Activated CD4-positive, alpha-beta T cell treated with anti-CD3 and anti-CD28 coated beads, Interleukin-2, amount 10 ng/mL, durations not matched to agents 7 days and 5 days (primary cell): Measurements from ENCODE around the gene GLS2. TPM values are rescaled to one million over a fixed set of nuclear protein-coding genes. Genes with fewer than 3 reads are reported as not detected.

Experiments used
- CTCF ChIA-PET: fragments of 350-600 bp; sonication (Branson Sonifier 250); formaldehyde crosslinking; loops from one replicate; lab custom pipeline; 2021; ENCODE audit warnings: antibody characterized with exemption; lab: Charles Lee
- POLR2A ChIA-PET: fragments of 350-600 bp; sonication (Branson Sonifier 250); formaldehyde crosslinking; loops from one replicate; lab custom pipeline; 2021; ENCODE audit warnings: antibody characterized with exemption; lab: Charles Lee
- DNase-seq: peaks from one replicate; pipeline ENCODE4 v3.0.0-alpha.2; 2020
- H3K27ac Mint-ChIP-seq: one replicate; pipeline ENCODE4 v1.8.0; 2021; ENCODE audit warnings: mild to moderate bottlenecking, moderate library complexity, mixed read lengths
- H3K27me3 Mint-ChIP-seq: one replicate; pipeline ENCODE4 v1.8.0; 2021; ENCODE audit warnings: mixed read lengths
- H3K36me3 Mint-ChIP-seq: one replicate; pipeline ENCODE4 v1.8.0; 2021; ENCODE audit warnings: low read depth, mixed read lengths
- H3K4me1 Mint-ChIP-seq: one replicate; pipeline ENCODE4 v1.8.0; 2021; ENCODE audit warnings: mixed read lengths
- H3K4me3 Mint-ChIP-seq: one replicate; pipeline ENCODE4 v1.8.0; 2021; ENCODE audit warnings: mild to moderate bottlenecking, moderate library complexity, mixed read lengths
- H3K9me3 Mint-ChIP-seq: one replicate; pipeline ENCODE4 v1.8.0; 2021; ENCODE audit warnings: mixed read lengths
- total RNA-seq, 2 experiments: library from RNA; stranded (reverse); gene quantifications; one replicate each; pipeline ENCODE4 v1.2.3, GENCODE V29; 2021

Gene GLS2
- total RNA-seq = 1 to 10 TPM; 1.1 to 1.9 TPM

DNA sequence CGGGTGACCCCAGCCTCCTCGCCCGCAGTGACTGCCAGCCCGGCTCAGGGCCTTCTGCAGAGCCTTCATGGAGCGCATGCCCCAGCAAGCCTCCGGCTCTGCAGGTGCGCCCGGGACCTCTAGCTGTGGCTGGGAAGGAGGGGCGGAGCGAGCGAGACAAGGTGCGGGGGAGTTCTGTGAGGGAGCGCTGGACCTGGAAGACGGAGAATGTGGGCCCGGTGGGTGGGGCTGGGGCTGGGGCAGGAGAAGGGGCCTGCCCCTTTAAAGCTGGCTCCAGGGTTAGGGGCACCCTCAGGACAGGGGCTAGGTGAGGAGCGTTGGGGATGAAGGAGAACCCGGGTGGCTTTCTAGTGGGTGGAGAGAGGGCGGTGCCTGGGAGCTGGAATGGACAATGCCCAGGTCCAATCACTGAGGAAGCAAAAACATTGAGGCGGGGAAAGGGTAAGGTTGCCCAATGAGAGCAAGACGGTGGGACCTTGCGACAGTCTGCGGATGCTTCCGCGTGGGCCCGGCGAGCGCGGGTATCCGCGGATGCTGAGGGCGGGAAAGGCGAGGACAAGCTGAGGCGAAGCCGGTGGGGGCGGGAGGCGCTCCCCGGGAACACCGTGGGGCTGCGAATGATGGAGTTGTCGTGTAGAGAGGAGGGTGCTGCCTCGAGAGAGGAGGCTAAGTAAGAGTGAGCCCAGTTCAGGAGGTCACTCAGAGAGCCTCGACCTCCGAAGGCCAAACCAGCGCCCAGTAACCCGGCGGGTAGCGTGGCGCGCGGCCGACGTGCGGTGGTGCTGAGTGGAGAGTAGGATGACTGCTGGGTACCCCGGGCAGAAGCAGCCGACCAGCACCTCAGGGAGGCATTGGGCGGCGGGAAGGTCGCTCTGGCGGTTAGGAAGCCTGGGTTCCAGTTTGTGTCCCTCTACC lies at the start of gene GLS2:
GLS2 (minus strand) TSS at position 121 of the 915 bp plus-strand sequence; CDS start at position 78, 43 bp downstream.
- ChIA-PET POLR2A (no interaction called here), CTCF (interaction anchor here (0.7 to 1.3 kb wide), 6 partner anchors 13 to 376 kb away, joined by 3 read pairs; no protein-coding TSS in a partner anchor)
- Mint-ChIP-seq H3K36me3 (peaks cover 5% of the 10 kb centered on the region), H3K9me3 (no peaks in the 10 kb centered on the region), H3K27me3 (peaks cover 53% of the 10 kb centered on the region), H3K4me1 (peaks cover 17% of the 10 kb centered on the region), H3K4me3 (peak within 1 kb of the TSS; percentile 73), H3K27ac (peak within 1 kb of the TSS; percentile 78)
- DNase-seq = peak; percentile 79

DNA sequence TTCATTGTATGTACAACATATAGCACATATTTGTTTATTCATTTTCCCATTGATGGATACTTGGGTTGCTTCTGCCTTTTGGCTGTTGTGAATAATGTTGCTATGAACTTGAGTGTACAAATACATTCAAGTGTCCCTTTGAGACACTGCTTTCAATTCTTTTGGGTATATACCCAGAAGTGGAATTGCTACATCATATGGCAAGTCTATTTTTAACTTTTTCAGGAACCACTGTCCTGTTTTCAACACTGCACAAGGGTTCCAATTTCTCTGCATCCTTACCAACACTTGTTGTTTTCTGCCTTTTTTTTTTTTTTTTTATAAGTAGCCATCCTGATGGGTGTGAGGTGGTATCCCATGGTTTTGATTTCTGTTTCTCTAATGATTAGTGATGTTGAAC lies 49.6 kb upstream of the GLS2 start:
- ChIA-PET CTCF (no interaction called here), POLR2A (no interaction called here)
- no peak for DNase-seq
- Mint-ChIP-seq H3K36me3 (no peaks in the 10 kb centered on the region), H3K9me3 (no peaks in the 10 kb centered on the region), H3K4me1 (no peaks in the 10 kb centered on the region), H3K27me3 (no peaks in the 10 kb centered on the region), H3K4me3 (no peak overlapping the region), H3K27ac (no peak overlapping the region)

DNA sequence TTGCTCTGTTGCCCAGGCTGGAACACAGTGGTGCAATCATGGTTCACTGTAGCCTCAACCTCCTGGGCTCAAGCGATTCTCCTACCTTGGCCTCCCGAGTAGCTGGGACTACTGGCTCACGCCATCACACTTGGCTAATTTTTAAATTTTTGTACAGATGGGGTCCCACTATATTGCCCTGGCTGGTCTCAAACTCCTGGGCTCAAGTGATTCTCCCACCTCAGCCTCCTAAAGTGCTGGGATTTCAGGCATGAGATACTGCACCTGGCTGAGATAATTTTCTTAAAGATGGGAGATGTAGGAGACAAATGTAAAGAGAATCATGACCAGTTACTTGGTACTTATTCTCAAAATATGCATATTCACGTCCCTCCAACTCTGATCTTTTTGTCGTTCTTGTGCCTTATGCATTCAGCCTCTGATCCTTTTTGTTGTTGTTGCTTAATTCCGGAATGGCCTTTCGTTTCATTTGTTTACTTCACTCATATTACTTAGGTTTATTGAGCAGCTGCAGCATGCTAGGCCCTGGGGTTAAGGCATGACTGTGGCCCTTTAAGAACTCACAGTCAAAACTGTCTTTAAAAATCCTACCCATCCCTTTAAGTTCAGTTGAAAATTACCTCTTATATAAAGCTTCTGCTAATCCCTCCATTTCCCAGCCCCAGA lies 42.6 kb upstream of the GLS2 start:
- no peaks in the 10 kb centered on the region for H3K36me3 Mint-ChIP-seq
- ChIA-PET CTCF (interaction anchor here (0.6 to 1.0 kb wide), 3 partner anchors 22 to 187 kb away, joined by 3 to 4 read pairs (median 4); no protein-coding TSS in a partner anchor), POLR2A (interaction anchor here (0.6 kb wide), 1 partner anchor 93 kb away, joined by 4 read pairs; no protein-coding TSS in a partner anchor)
- no peaks in the 10 kb centered on the region for H3K27me3 Mint-ChIP-seq
- no peak overlapping the region for H3K4me3 Mint-ChIP-seq
- H3K9me3 Mint-ChIP-seq = no peaks in the 10 kb centered on the region
- no peaks in the 10 kb centered on the region for H3K4me1 Mint-ChIP-seq
- DNase-seq = no peak
- no peak overlapping the region for H3K27ac Mint-ChIP-seq

DNA sequence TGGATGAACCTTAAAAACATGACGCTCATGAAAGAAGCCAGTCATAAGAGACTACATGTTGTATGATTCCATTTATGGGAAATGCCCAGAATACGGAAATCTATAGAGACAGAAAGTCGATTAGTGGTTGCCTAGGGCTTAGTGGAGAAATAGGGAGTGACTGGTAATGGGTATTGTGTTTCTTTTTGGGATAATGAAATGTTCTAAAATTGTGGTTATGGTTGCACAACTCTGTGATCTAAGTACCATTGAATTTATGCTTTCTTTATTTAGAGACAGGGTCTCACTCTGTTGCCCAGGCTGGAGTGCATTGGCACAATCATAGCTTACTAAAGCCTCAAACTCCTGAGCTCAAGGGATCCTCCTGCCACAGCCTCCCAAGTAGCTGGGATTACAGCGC lies 41.7 kb upstream of the GLS2 start:
- DNase-seq = no peak
- Mint-ChIP-seq H3K27ac (no peak overlapping the region), H3K9me3 (no peaks in the 10 kb centered on the region), H3K36me3 (no peaks in the 10 kb centered on the region), H3K4me3 (no peak overlapping the region), H3K4me1 (no peaks in the 10 kb centered on the region), H3K27me3 (no peaks in the 10 kb centered on the region)
- ChIA-PET CTCF (no interaction called here), POLR2A (no interaction called here)

DNA sequence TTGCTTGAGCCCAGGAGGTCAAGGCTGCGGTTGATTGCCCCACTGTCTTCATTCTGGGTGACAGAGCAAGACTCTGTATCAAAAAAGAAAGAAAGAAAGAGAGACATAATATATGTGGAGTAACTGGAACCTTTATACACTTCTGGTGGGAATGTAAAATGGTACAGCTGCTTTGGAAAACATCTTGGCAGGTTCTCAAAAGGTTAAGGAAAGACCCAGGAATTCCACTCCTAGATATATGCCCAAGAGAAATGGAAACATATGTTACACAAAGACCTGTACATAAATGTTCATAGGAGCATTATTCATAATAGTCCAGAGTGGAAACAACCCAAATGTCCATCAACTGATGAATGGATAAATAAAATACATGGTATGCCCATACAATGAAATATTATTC lies 40.9 kb upstream of the GLS2 start:
- POLR2A ChIA-PET = no interaction called here
- Mint-ChIP-seq H3K27ac (no peak overlapping the region), H3K36me3 (no peaks in the 10 kb centered on the region), H3K4me1 (no peaks in the 10 kb centered on the region), H3K4me3 (no peak overlapping the region), H3K27me3 (no peaks in the 10 kb centered on the region), H3K9me3 (no peaks in the 10 kb centered on the region)
- DNase-seq = no peak
- CTCF ChIA-PET = no interaction called here

DNA sequence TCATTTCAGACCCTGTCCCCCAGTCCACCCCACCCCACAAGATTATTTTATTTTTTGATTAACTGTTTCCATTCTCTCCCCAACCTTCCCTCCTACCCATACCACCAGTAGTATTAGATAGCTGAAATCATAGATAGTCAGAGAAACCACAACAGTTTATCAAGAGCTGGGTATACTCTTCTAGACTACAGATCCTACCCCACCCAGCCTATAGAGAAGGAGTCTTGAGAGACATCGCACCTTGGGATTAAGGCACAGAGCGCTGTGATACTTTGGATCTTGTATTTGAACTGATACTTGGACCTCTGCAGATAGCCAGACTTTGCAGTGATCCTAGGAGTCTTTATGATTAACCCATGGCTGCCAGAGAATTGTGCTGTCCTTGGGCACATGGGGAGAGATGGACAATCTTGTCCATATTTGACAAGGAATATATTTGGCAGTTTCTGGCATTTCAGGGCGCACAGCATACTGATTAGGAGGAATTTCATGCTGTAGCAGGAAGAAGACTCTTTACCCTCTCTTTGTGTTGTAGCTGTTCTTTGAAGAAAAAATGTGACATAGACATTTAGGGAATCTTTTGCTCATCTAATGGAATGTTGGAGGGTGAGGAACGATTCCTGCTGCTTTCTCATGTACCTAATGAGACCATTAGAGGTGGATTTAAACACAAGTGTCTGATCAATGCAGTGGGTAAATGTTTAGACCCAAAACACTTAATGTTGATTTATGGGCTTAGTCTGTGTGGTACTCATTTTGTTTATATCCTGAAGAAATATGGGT lies 34.6 kb upstream of the GLS2 start:
- peak overlapping the region; percentile 89 for H3K27ac Mint-ChIP-seq
- H3K27me3 Mint-ChIP-seq = no peaks in the 10 kb centered on the region
- H3K4me3 Mint-ChIP-seq = peak overlapping the region; percentile 87
- POLR2A ChIA-PET = interaction anchor here (0.6 kb wide), 1 partner anchor 60 kb away, joined by 3 read pairs; no protein-coding TSS in a partner anchor
- no peak for DNase-seq
- H3K36me3 Mint-ChIP-seq = no peaks in the 10 kb centered on the region
- CTCF ChIA-PET = interaction anchor here (0.6 to 1.6 kb wide), 4 partner anchors 50 to 105 kb away, joined by 3 to 5 read pairs (median 4); no protein-coding TSS in a partner anchor
- no peaks in the 10 kb centered on the region for H3K9me3 Mint-ChIP-seq
- H3K4me1 Mint-ChIP-seq = peaks cover 35% of the 10 kb centered on the region

DNA sequence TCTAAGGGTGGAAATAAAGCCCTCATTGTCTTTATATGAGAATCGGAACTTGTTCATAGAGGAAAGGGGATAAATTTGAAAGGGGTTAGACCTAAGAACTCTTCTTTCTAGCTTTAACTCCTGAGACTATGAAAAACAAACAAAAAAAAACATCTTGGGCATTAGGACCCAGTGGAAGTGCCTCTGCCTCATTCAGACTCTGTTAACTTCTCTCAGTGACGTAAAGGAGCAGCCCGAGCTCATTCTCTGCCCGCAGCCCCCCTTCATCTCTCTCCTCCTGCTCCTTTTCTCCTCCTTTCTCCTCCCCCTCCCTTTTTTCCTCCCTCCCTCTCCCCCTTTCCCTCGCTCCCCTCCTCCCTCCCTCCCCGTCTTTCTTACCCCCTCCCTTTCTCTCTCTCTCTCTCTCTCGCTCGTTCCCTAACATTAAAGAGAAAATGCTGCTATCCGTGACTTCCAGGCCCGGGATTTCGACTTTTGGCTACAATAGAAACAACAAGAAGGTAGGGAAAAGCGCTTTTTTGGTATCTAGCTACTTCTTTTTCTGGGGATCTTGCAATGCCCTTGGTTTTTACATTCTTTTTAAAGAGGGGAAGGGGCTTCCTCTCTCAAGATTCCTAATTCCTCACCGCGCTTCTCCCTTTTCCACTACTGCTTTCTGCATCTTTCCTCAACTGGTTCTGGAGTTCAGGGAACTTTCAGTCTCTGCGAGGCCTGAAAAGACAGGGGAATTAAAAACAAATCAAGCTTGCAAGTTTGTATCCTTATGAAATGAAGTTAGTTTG lies 33.8 kb upstream of the GLS2 start, which contains the start of gene RBMS2:
RBMS2 (plus strand) TSS at position 231 of the 782 bp plus-strand sequence; CDS start at position 435, 204 bp downstream.
- DNase-seq = peak; percentile 58
- Mint-ChIP-seq H3K4me3 (peak within 1 kb of the TSS; percentile 87), H3K4me1 (peaks cover 35% of the 10 kb centered on the region), H3K27me3 (no peaks in the 10 kb centered on the region), H3K9me3 (no peaks in the 10 kb centered on the region), H3K36me3 (no peaks in the 10 kb centered on the region), H3K27ac (peak within 1 kb of the TSS; percentile 89)
- ChIA-PET POLR2A (interaction anchor here (0.6 to 0.7 kb wide), 3 partner anchors 14 to 73 kb away, joined by 3 to 5 read pairs (median 3); no protein-coding TSS in a partner anchor), CTCF (interaction anchor here (0.6 to 1.6 kb wide), 8 partner anchors 10 to 487 kb away, joined by 3 to 6 read pairs (median 4); no protein-coding TSS in a partner anchor)

DNA sequence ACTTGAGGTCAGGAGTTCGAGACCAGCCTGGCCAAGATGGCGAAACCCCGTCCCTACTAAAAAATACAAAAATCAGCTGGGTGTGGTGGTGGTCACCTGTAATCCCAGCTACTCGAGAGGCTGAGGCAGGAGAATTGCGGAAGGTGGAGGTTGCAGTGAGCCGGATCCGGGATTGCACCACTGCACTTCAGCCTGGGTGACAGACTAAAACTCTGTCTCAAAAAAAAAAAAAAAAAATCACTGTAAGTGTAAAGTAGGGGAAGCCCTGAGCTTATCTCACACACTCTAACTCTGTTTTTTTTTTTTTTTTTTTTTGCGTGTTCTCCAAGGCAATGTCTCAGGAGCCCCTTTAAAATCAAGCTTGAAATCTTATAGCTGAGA lies 33.2 kb upstream of the GLS2 start:
- Mint-ChIP-seq H3K27ac (no peak overlapping the region), H3K4me3 (peak overlapping the region; percentile 87)
- POLR2A ChIA-PET = interaction anchor here (0.6 to 0.7 kb wide), 3 partner anchors 14 to 73 kb away, joined by 3 to 5 read pairs (median 3); no protein-coding TSS in a partner anchor

DNA sequence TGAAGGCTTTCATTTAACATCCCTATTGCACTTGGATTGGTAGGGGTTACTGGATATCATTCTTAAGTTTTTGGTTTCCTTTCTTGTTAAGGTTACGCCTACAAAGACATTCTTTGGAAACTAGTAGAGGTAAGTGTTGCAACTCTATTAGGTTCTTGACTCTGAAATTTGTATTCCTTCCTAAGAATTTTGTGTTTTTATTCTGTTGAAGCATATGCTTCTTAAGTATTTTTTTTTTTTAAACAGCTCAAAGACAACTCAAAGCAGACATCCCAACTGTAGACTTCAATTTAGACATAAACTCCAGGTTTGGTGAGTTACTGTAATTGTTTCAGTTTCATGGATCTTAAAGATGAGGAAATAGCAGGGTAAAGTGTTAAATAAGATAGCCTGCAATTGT lies 32.5 kb upstream of the GLS2 start:
- no peak for DNase-seq
- ChIA-PET POLR2A (no interaction called here), CTCF (interaction anchor here (0.7 to 1.2 kb wide), 2 partner anchors 8 to 19 kb away, joined by 3 to 4 read pairs; no protein-coding TSS in a partner anchor)
- H3K4me3 Mint-ChIP-seq = peak overlapping the region; percentile 87
- no peak overlapping the region for H3K27ac Mint-ChIP-seq
- H3K36me3 Mint-ChIP-seq = no peaks in the 10 kb centered on the region
- no peaks in the 10 kb centered on the region for H3K9me3 Mint-ChIP-seq
- peaks cover 35% of the 10 kb centered on the region for H3K4me1 Mint-ChIP-seq
- no peaks in the 10 kb centered on the region for H3K27me3 Mint-ChIP-seq

More for the DNA sequence above, 33.2 kb upstream of the GLS2 start:
- no peaks in the 10 kb centered on the region for H3K9me3 Mint-ChIP-seq
- DNase-seq = no peak
- H3K4me1 Mint-ChIP-seq = peaks cover 35% of the 10 kb centered on the region
- CTCF ChIA-PET = interaction anchor here (0.6 to 1.6 kb wide), 6 partner anchors 9 to 62 kb away, joined by 3 to 6 read pairs (median 4); no protein-coding TSS in a partner anchor
- no peaks in the 10 kb centered on the region for H3K36me3 Mint-ChIP-seq
- no peaks in the 10 kb centered on the region for H3K27me3 Mint-ChIP-seq

DNA sequence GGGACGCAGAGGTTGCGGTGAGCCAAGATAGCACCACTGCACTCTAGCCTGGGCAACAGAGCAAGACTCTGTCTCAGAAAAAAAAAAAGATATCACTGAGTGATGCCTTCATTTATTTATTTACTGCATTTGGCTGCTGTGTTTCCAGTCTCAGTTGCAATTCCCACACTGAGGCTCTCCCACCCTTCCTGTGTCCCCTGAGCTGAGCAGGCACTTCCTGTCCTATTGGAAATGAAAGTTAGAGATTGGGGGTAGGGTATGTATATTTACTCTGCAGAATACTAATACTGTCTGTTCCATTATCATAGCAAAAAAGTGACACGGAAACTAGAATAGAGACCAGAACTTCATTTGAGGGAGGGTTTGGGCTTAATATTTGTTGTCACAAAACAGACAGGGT lies 32.1 kb upstream of the GLS2 start:
- Mint-ChIP-seq H3K4me1 (peaks cover 35% of the 10 kb centered on the region), H3K27me3 (no peaks in the 10 kb centered on the region), H3K4me3 (no peak overlapping the region), H3K9me3 (no peaks in the 10 kb centered on the region), H3K27ac (no peak overlapping the region), H3K36me3 (no peaks in the 10 kb centered on the region)
- DNase-seq = no peak
- POLR2A ChIA-PET = no interaction called here
- CTCF ChIA-PET = interaction anchor here (0.7 kb wide), 1 partner anchor 20 kb away, joined by 3 read pairs; no protein-coding TSS in a partner anchor

DNA sequence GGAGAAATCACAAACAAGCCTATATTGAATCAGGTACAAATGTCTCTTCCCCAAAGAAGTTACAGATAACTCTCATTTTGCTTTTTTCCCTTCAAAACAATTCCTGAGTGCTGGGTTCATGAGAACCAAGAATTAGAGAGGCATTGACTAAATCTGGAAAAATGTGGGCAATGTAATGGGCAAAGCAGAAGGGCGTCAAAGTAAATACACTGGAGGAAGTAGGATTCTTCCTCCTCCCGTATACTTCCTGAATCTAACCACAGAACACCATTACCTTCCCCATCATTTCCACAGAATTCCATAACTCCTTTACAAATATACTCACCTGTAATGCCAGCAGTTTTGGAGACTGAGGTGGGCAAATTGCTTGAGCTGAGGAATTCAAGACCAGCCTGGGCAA lies 30.6 kb upstream of the GLS2 start:
- POLR2A ChIA-PET = no interaction called here
- Mint-ChIP-seq H3K27ac (no peak overlapping the region), H3K9me3 (no peaks in the 10 kb centered on the region), H3K36me3 (no peaks in the 10 kb centered on the region), H3K4me1 (peaks cover 37% of the 10 kb centered on the region), H3K27me3 (peaks cover 1% of the 10 kb centered on the region), H3K4me3 (no peak overlapping the region)
- no peak for DNase-seq
- CTCF ChIA-PET = interaction anchor here (0.6 kb wide), 2 partner anchors 9 to 17 kb away, joined by 3 to 4 read pairs; no protein-coding TSS in a partner anchor
